ENCODE data around the gene SIAH3. TPM values are rescaled to one million over a fixed set of nuclear protein-coding genes. Genes with fewer than 3 reads are reported as not detected.

SIAH3 gene
- total and polyA plus RNA-seq, 10 of the 15 experiments (the other 5 are each of a cell fraction or from before 2014, with no cell fraction given) = not detected

DNA sequence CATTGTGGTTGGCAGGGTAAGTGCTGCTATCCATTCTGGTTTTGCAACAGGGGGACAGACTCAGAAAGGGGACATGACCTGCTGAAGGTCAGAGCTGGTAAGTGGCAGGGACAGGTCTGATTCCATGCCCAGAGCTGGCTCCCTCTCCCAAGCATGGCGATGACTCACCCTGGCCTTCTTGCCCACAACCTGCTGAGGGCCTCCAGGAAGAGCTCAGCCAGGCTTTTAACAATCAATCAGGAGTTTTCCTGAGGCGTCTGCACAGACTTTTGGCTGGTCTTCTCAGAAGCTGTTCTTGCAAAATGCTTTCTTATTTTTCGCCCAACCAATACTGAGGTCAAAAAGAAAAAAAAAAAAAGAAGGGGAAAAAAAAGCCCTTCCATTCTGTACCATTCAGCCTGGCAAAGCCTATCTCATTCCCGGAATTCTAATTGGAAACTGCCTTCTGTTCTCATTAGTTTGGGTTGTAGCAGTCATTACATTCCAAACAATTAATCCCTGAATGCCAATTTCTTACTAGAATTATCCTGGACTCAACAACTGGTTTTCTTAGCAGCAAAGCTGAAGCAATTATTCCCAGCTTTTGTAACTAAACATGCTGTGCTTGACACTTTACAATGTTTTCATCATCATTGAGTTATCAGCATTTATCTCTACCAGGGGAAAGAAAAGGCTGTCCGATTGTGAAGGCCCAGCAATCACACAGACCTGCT lies 17.7 kb downstream of the SIAH3 start (continued):
- TF ChIP-seq, protein P1, sequence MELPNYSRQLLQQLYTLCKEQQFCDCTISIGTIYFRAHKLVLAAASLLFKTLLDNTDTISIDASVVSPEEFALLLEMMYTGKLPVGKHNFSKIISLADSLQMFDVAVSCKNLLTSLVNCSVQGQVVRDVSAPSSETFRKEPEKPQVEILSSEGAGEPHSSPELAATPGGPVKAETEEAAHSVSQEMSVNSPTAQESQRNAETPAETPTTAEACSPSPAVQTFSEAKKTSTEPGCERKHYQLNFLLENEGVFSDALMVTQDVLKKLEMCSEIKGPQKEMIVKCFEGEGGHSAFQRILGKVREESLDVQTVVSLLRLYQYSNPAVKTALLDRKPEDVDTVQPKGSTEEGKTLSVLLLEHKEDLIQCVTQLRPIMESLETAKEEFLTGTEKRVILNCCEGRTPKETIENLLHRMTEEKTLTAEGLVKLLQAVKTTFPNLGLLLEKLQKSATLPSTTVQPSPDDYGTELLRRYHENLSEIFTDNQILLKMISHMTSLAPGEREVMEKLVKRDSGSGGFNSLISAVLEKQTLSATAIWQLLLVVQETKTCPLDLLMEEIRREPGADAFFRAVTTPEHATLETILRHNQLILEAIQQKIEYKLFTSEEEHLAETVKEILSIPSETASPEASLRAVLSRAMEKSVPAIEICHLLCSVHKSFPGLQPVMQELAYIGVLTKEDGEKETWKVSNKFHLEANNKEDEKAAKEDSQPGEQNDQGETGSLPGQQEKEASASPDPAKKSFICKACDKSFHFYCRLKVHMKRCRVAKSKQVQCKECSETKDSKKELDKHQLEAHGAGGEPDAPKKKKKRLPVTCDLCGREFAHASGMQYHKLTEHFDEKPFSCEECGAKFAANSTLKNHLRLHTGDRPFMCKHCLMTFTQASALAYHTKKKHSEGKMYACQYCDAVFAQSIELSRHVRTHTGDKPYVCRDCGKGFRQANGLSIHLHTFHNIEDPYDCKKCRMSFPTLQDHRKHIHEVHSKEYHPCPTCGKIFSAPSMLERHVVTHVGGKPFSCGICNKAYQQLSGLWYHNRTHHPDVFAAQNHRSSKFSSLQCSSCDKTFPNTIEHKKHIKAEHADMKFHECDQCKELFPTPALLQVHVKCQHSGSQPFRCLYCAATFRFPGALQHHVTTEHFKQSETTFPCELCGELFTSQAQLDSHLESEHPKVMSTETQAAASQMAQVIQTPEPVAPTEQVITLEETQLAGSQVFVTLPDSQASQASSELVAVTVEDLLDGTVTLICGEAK (IDR thresholded peaks at IDR 0.05; ENCODE audit: borderline replicate concordance) = no peak
- no peak for TF ChIP-seq NR2C2 (IDR thresholded peaks at IDR 0.05; ENCODE audit: borderline replicate concordance, control insufficient read depth, insufficient read length, low read depth)

DNA sequence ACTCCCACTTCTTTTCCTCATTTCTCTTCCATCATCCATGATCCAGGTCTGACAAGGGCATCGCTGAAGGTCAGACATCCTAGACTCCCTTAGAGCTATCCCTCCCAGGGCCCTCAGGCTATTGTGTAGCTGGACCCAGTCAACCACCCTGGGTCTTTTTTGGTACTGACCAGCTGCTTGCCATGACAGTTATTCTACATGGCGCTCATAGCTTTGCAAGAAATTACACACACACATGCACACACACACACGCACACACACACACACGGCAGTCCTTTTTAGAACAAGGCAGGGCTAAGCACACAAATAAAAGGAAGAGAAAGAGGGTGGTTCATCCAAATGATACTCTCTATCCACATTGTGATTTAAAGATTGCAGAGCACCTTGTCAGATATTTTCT lies 18.3 kb downstream of the SIAH3 start:
- CTCF ChIA-PET = no interaction called here
- Histone ChIP-seq H3K27me3 (replicated peaks in 1 of 2; ENCODE audit: control insufficient read depth in 2 of 2, insufficient read depth in 2 of 2, low read length in 1 of 2) (no peaks in the 10 kb centered on the region; a peak in 2 of 4 replicates), H3K36me3 (ENCODE audit: control insufficient read depth in 2 of 2, insufficient read depth in 2 of 2, low read length in 1 of 2) (no peaks in the 10 kb centered on the region), H4K20me1 (ENCODE audit: control insufficient read depth, insufficient read depth) (no peaks in the 10 kb centered on the region; the same call in 1 of the 2 replicates), H3K9me3 (replicated peaks; ENCODE audit: control insufficient read depth, insufficient read depth, low read length) (no peaks in the 10 kb centered on the region), H3K27ac (ENCODE audit: control insufficient read depth, insufficient read depth) (no peak overlapping the region), H3K9ac (ENCODE audit: control insufficient read depth, insufficient read depth, low read length) (no peak overlapping the region), H2AFZ (ENCODE audit: control insufficient read depth, low read depth, low read length) (no peak overlapping the region), H3K4me1 (ENCODE audit: control insufficient read depth, insufficient read depth, low read length) (no peaks in the 10 kb centered on the region), H3K79me2 (ENCODE audit: control insufficient read depth, insufficient read depth, low read length) (no peaks in the 10 kb centered on the region), H3K4me3 (no peak overlapping the region), H3K4me2 (ENCODE audit: control insufficient read depth, insufficient read depth) (no peak overlapping the region)
- TF ChIP-seq ETV6 (conservative IDR thresholded peaks at IDR 0.05 in 1 of 2, IDR thresholded peaks at IDR 0.05 in 1 of 2; ENCODE audit: borderline replicate concordance in 1 of 2, low read depth in 1 of 2) = no peak
- SMC1A ChIA-PET (ENCODE audit: uncharacterized antibody, unreplicated experiment) = interaction anchor here (0.6 to 1.1 kb wide), 3 partner anchors 8 to 207 kb away, joined by 3 to 5 read pairs (median 3); no protein-coding TSS in a partner anchor
- intact Hi-C loops (cut with micrococcal nuclease; ENCODE audit: unreplicated experiment) = no loop called here
- no peak for ATAC-seq
- no peak for DNase-seq (ENCODE audit: low read depth, low spot score)
- in situ Hi-C loops (cut with MboI) = no loop called here
- 70% methylated on average over 4 of the region's 4 CpGs for WGBS (ENCODE audit: insufficient coverage, insufficient replicate concordance, low lambda C conversion rate, missing lambda C conversion rate)
- no TSS peak for BruUV-seq (replicated peaks)
- FAIRE-seq = no peak
- RAD21 ChIA-PET (ENCODE audit: unreplicated experiment) = no interaction called here
- POLR2A ChIA-PET = no interaction called here

All from GM12878 (cell line).